Colonic mucosa (tissue), 4 donors: ENCODE results near the gene NOP9. TPM values are rescaled to one million over a fixed set of nuclear protein-coding genes. Genes with fewer than 3 reads are reported as not detected.
A peak's percentile ranks its signal among the peaks of the same experiment; 100 is the strongest.

Experiments
- DNase-seq: peaks from one replicate; pipeline ENCODE4 v3.0.0-alpha.2; 2020
- H3K27ac ChIP-seq: fragments of 200-600 bp; one replicate; pipeline ENCODE4 v1.8.0; 2021
- H3K27me3 ChIP-seq: fragments of 200-600 bp; one replicate; pipeline ENCODE4 v1.8.0; 2021
- H3K36me3 ChIP-seq: fragments of 200-600 bp; one replicate; pipeline ENCODE4 v1.8.0; 2021
- H3K4me1 ChIP-seq: fragments of 200-600 bp; one replicate; pipeline ENCODE4 v1.8.0; 2021; ENCODE audit warnings: mild to moderate bottlenecking
- H3K4me3 ChIP-seq: fragments of 200-600 bp; one replicate; pipeline ENCODE4 v1.8.0; 2021
- H3K9ac ChIP-seq, 2 donors: one replicate each; pipeline ENCODE4 v1.7.0; 2013; ENCODE audit warnings: control low read depth in 2 of 2, low read depth in 2 of 2, low read length in 2 of 2
- H3K9me3 ChIP-seq: fragments of 200-600 bp; one replicate; pipeline ENCODE4 v1.8.0; 2021
- CTCF ChIP-seq: fragments of 200-600 bp; IDR thresholded peaks from one replicate; pipeline ENCODE4 v1.8.0; 2022; ENCODE audit warnings: antibody characterized with exemption, mild to moderate bottlenecking
- intact Hi-C: fragments of 100-400 bp; cut with DNase I; formaldehyde crosslinking; loops from one replicate; pipeline ENCODE4 v1.14.1; 2022
- total RNA-seq, 2 donors: library from RNA; stranded (reverse); fragmentation: NEBNext Ultra II Directional in 1 of 2; extraction: Animal tissue kit (Norgen Biotek cat#: 25700) in 1 of 2; gene quantifications; one replicate each; pipeline ENCODE4 v1.2.1, GENCODE V29; 2021
- donor health status: healthy.
- donor health status: DM: no; HTN: no; CAD: no.
- donor health status: DM: no; HTN: no; CAD: no.

NOP9 gene
- total RNA-seq, 2 donors from 2014 or later, result 23.8 to 49.8 TPM

GRCh38 chr14:24316597-24316950, 16.9 kb downstream of the NOP9 start:
- intact Hi-C loops, result no loop called here
- Histone ChIP-seq H3K27ac (no peak overlapping the region), H3K9me3 (no peaks in the 10 kb centered on the region), H3K4me3 (peak overlapping the region; percentile 2), H3K4me1 (peaks cover 5% of the 10 kb centered on the region), H3K27me3 (no peaks in the 10 kb centered on the region), H3K36me3 (no peaks in the 10 kb centered on the region), H3K9ac (no peak overlapping the region)
- no peak for DNase-seq
- no peak for TF ChIP-seq CTCF

GRCh38 chr14:24317141-24317928, 17.7 kb downstream of the NOP9 start:
- DNase-seq, result no peak
- TF ChIP-seq CTCF, result no peak
- Histone ChIP-seq H3K4me1 (peaks cover 5% of the 10 kb centered on the region), H3K9me3 (no peaks in the 10 kb centered on the region), H3K27ac (no peak overlapping the region), H3K9ac (no peak overlapping the region), H3K36me3 (no peaks in the 10 kb centered on the region), H3K27me3 (no peaks in the 10 kb centered on the region), H3K4me3 (no peak overlapping the region)
- intact Hi-C loops, result no loop called here

DNA sequence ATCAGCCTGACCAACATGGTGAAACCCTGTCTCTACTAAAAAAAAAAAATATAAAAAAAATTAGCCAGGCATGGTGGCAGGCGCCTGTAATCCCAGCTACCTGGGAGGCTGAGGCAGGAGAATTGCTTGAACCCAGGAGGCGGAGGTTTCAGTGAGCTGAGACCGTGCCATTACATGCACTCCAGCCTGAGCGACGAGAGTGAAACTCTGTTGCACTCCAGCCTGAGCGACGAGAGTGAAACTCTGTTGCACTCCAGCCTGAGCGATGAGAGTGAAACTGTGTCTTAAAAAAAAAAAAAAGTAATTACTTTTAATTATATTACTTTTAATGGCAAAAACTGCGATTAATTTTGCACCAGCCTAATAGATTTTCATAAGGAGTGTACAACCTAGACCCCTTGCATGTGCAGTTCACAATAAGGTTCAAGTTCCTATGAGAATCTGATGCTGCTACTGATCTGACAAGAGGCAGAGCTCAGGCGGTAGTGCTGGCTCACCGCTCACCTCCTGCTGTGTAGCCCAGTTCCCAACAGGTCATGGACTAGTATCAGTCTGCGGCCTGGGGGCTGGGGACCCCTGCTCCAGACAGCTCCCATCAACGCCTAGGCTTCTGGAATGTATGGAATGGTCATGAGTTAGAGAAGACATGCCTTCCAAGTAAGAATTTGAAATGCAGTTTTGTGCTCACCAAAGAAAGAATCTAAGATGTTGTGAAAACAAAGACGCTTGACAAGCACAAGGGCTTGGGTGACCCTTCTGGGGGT, 21.7 kb downstream of the NOP9 start:
- Histone ChIP-seq H3K4me1 (peaks cover under 1% of the 10 kb centered on the region), H3K36me3 (no peaks in the 10 kb centered on the region), H3K4me3 (no peak overlapping the region), H3K27ac (no peak overlapping the region), H3K9ac (no peak overlapping the region), H3K27me3 (no peaks in the 10 kb centered on the region), H3K9me3 (no peaks in the 10 kb centered on the region)
- DNase-seq, result no peak
- intact Hi-C loops, result no loop called here
- TF ChIP-seq CTCF, result no peak

- intact Hi-C loops, result no loop called here
Measured at GRCh38 chr14:24322672-24323071, 23.0 kb downstream of the NOP9 start.

DNA sequence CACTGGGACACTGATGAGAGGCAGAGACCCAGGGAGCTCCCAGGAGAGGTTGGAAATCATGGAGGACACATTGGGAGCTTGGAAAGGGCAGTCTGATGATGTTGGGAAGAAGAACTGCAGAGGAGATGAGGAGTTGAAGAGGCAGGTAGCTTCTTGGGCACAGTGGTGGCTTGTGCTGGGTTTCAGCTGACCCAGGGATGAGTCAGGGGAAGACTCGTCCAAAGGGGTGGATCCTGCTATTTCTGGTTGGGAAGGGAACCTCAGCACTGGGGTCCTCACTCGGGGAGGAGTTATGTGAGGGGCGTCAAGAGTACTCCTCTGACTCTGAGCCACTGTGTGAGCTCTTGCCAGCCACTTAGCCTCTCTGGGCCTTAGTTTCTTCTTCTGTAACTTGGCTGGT, 23.7 kb downstream of the NOP9 start:
- Histone ChIP-seq H3K9me3 (no peaks in the 10 kb centered on the region), H3K27me3 (no peaks in the 10 kb centered on the region), H3K36me3 (no peaks in the 10 kb centered on the region), H3K27ac (no peak overlapping the region), H3K4me1 (no peaks in the 10 kb centered on the region), H3K9ac (no peak overlapping the region), H3K4me3 (no peak overlapping the region)
- intact Hi-C loops, result no loop called here
- no peak for TF ChIP-seq CTCF
- DNase-seq, result no peak

More at GRCh38 chr14:24322672-24323071, 23.0 kb downstream of the NOP9 start:
- Histone ChIP-seq H3K27ac (no peak overlapping the region), H3K4me3 (no peak overlapping the region), H3K36me3 (no peaks in the 10 kb centered on the region), H3K9me3 (no peaks in the 10 kb centered on the region), H3K9ac (no peak overlapping the region), H3K27me3 (no peaks in the 10 kb centered on the region), H3K4me1 (no peaks in the 10 kb centered on the region)
- no peak for TF ChIP-seq CTCF
- no peak for DNase-seq
